Measurements from ENCODE around the gene AHNAK2.
"Not testable (repeated sequence)": the region's sequence is repeated elsewhere in the genome, so short reads cannot be mapped to it uniquely, and the experiment has no call there.

AHNAK2 gene

GRCh38 chr14:104953896-104954656 lies 24.1 kb downstream of the AHNAK2 start:
- Histone ChIP-seq H3K4me3 (replicated peaks; ENCODE audit: insufficient read depth, low read length) (no peak overlapping the region), H3K27me3 (ENCODE audit: insufficient read depth, poor library complexity, severe bottlenecking) (peaks cover 2% of the 10 kb centered on the region), H3K27ac (replicated peaks) (no peak overlapping the region)
- TF ChIP-seq POLR2AphosphoS5 (IDR thresholded peaks at IDR 0.05; ENCODE audit: low read depth) (no peak), GABPA (IDR thresholded peaks at IDR 0.05; ENCODE audit: low read depth) (no peak), REST (IDR thresholded peaks at IDR 0.05; ENCODE audit: insufficient replicate concordance, low read depth) (no peak), SPI1 (IDR thresholded peaks at IDR 0.05; ENCODE audit: borderline replicate concordance, low read depth) (no peak)
- TF ChIP-seq, protein P1, sequence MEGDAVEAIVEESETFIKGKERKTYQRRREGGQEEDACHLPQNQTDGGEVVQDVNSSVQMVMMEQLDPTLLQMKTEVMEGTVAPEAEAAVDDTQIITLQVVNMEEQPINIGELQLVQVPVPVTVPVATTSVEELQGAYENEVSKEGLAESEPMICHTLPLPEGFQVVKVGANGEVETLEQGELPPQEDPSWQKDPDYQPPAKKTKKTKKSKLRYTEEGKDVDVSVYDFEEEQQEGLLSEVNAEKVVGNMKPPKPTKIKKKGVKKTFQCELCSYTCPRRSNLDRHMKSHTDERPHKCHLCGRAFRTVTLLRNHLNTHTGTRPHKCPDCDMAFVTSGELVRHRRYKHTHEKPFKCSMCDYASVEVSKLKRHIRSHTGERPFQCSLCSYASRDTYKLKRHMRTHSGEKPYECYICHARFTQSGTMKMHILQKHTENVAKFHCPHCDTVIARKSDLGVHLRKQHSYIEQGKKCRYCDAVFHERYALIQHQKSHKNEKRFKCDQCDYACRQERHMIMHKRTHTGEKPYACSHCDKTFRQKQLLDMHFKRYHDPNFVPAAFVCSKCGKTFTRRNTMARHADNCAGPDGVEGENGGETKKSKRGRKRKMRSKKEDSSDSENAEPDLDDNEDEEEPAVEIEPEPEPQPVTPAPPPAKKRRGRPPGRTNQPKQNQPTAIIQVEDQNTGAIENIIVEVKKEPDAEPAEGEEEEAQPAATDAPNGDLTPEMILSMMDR (IDR thresholded peaks at IDR 0.05; ENCODE audit: insufficient read depth, low read length) = no peak
- DNase-seq (ENCODE audit: low read depth in 1 of 2, low spot score in 1 of 2) = no peak

DNA sequence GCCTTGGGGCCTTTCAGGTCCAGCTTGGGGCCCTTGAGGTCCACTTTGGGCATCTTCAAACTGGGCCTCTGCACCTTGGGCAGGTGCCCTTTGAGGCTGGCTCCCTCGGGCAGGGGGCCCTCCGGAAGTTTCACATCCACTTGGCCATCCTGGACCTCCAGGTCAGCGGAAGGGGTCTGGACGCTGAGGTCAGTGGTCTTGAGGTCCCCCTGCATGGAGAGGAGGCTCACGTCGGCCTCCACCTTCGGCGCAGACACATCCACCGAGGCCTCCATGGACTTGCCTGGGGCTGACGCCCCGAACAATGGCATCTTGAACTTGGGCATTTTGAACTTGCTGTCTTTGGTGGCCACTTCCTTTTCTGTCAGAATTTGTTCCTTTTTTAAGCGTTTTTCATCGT lies 25.1 kb downstream of the AHNAK2 start:
- Histone ChIP-seq H3K27ac (replicated peaks) (no peak overlapping the region), H3K27me3 (ENCODE audit: insufficient read depth, poor library complexity, severe bottlenecking) (peaks cover 2% of the 10 kb centered on the region), H3K4me3 (replicated peaks; ENCODE audit: insufficient read depth, low read length) (no peak overlapping the region)
- no peak for DNase-seq (ENCODE audit: low read depth in 1 of 2, low spot score in 1 of 2)
- TF ChIP-seq SPI1 (IDR thresholded peaks at IDR 0.05; ENCODE audit: borderline replicate concordance, low read depth) = no peak
- TF ChIP-seq GABPA (IDR thresholded peaks at IDR 0.05; ENCODE audit: low read depth) = no peak
- no peak for TF ChIP-seq REST (IDR thresholded peaks at IDR 0.05; ENCODE audit: insufficient replicate concordance, low read depth)
- TF ChIP-seq, protein P1 (IDR thresholded peaks at IDR 0.05; ENCODE audit: insufficient read depth, low read length) = no peak
- no peak for TF ChIP-seq POLR2AphosphoS5 (IDR thresholded peaks at IDR 0.05; ENCODE audit: low read depth)

DNA sequence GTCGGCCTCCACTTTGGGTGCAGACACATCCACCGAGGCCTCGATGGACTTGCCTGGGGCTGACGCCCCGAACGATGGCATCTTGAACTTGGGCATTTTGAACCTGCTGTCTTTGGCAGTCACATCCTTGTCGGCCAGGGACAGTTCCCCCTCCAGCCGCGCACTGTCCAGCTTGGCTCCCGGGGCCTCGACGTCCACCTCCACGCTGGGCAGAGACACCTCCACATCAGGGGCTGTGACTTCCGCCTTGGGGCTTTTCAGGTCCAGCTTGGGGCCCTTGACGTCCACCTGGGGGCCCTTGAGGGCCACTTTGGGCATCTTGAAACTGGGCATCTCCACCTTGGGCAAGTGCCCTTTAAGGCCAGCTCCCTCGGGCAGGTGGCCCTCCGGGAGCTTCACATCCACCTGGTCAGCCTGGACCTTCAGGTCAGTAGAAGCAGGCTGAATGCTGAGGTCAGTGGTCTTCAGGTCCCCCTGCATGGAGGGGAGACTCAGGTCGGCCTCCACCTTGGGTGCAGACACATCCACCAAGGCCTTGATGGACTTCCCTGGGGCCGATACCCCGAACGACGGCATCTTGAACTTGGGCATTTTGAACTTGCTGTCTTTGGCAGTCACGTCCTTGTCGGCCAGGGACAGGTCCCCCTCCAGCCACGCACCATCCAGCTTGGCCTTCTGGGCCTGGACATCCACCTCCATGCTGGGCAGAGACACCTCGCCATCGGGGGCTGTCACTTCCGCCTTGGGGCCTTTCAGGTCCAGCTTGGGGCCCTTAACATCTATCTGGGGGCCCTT lies 26.1 kb downstream of the AHNAK2 start:
- H3K4me3 ChIP-seq (replicated peaks; ENCODE audit: insufficient read depth, low read length); H3K27ac ChIP-seq (replicated peaks); DNase-seq (ENCODE audit: low read depth in 1 of 2, low spot score in 1 of 2); H3K27me3 ChIP-seq (ENCODE audit: insufficient read depth, poor library complexity, severe bottlenecking): not testable (repeated sequence)

DNA sequence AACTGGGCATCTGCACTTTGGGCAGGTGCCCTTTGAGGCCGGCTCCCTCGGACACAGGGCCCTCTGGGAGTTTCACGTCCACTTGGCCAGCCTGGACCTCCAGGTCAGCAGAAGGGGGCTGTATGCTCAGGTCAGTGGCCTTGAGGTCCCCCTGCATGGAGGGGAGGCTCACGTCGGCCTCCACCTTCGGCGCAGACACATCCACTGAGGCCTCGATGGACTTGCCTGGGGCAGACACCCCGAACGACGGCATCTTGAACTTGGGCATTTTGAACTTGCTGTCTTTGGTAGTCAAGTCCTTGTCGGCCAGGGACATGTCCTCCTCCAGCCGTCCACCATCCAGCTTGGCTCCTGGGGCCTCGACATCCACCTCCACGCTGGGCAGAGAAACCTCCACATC lies 27.5 kb downstream of the AHNAK2 start:
- DNase-seq (ENCODE audit: low read depth in 1 of 2, low spot score in 1 of 2); H3K4me3 ChIP-seq (replicated peaks; ENCODE audit: insufficient read depth, low read length); H3K27me3 ChIP-seq (ENCODE audit: insufficient read depth, poor library complexity, severe bottlenecking); H3K27ac ChIP-seq (replicated peaks): not testable (repeated sequence)

Data from HL-60 (cell line).